Activated CD4-positive, CD25-positive, alpha-beta regulatory T cell treated with anti-CD3 and anti-CD28 coated beads, Interleukin-2, amount 50 U/mL, for 24 hours (primary cell): ENCODE data around the gene DEFB108B.
"Not testable (repeated sequence)": the region's sequence is repeated elsewhere in the genome, so short reads cannot be mapped to it uniquely, and the experiment has no call there.

Experiments used
- ATAC-seq, 2 donors: fragments of 150-1000 bp; cut with Tn5 transposase; one replicate each; pipeline ENCODE4 v1.10.0; 2021; ENCODE audit warnings: mild to moderate bottlenecking in 1 of 2, moderate library complexity in 1 of 2

Gene DEFB108B

GRCh38 chr11:71832811-71833210, at the start of gene DEFB108B:
DEFB108B (plus strand) TSS chr11:71833200; CDS start chr11:71833200, 0 bp downstream.
- not testable (repeated sequence) for ATAC-seq

- ATAC-seq, result peak in 1 of 2 donors; percentile 25
These were observed 46.7 kb upstream of the DEFB108B start for GRCh38 chr11:71786114-71786847.

DNA sequence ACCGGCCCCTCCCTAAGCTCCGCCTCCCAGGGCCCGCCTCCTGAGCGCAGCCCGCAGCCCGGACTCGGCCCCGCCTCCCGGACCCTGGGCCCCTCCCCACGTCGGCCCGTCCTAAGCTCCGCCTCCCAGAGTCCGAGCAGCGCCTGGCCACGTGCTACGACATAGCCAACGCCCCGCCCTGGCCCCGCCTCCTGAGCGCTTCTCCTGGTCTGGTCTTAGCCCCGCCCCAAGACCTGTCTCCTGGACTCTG, 46.2 kb upstream of the DEFB108B start:
- peak; percentile 84 to 92 for ATAC-seq

- ATAC-seq, result peak; percentile 95 to 97
These were observed 45.7 kb upstream of the DEFB108B start for GRCh38 chr11:71787098-71787823.

DNA sequence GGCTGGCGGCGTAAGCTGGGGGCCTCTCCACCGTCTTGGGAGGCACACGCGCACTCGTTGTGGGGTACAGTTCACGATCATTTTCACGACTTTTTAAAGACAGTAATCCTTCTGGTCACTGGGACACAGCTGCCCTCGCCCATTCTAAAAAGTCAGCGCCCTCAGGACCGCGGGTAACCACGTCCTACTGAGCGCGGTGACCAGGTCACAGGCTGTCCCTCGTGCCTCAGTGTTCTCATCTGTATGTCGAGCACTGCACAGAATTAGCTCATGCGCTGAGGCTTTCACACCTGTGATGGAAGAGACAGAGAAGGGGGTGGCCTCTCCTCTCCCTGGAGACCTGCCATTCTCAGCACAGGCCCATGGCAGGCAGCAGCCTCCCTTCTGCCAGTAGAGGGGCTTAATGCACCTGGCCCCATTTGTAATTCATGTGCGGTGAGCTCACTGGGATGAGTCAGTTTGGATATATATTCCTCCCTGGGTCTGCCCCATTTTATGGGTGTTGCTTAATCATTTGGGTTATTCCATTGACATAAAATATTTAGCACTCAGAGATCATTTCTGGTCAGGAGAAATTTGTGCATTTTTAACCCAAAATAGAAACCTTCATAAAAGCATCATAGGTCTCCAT, 45.1 kb upstream of the DEFB108B start:
- ATAC-seq, result not testable (repeated sequence)

DNA sequence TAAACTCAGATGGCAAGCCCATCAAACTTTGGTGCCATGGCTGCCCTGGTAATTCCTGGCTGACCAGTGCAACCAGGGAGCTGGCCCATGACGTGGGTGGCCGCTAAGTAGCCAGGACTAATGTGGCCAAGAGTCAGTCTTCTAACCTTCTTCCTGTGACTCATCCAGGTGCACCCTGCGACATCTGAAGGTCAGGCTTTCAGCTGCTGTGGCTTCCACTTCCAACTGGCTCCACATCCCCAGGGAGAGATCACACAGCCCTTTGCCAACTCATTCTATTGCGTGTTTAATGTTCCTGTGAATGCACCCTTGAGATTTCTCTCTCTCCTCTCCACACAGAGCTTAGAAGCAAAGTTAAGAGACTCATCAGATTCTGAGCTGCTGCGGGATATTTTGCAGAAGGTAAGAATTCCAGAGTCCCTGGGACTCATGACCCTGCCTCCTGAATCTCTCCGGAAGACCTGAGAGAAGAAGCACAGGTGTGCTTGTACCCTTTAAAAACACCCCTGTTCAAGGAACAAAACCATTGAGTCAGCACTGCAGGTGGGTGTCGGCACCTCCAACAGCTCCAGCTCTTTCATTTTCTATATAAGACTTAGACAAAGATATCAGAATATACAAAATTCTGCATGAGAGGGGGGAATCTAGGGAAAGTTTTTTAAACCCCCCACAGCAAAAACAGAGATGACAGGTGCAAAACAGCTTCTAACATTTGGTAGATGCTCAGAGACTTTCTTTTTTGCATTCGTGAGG, 43.4 kb upstream of the DEFB108B start:
- ATAC-seq, result not testable (repeated sequence)

DNA sequence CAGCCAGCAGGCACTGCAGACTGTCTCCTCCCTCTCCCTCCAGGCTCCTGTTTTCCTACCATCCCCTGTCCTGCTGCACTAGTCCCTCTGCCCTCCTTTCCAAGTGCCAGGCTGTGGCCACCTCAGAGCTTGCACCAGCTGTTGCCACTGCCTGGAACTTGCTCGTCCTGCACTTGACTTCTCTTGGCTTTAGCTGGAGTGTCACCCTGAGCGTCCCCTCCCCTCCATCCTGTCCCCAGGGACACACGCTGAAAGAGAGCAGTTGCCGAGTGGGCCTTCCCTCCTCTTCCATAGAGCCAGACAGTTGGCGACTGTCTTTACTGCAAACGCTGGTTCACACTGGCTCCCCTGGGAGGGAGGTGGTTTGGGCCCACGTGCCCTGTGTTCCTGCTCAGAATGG, 41.9 kb upstream of the DEFB108B start:
- ATAC-seq, result not testable (repeated sequence)

DNA sequence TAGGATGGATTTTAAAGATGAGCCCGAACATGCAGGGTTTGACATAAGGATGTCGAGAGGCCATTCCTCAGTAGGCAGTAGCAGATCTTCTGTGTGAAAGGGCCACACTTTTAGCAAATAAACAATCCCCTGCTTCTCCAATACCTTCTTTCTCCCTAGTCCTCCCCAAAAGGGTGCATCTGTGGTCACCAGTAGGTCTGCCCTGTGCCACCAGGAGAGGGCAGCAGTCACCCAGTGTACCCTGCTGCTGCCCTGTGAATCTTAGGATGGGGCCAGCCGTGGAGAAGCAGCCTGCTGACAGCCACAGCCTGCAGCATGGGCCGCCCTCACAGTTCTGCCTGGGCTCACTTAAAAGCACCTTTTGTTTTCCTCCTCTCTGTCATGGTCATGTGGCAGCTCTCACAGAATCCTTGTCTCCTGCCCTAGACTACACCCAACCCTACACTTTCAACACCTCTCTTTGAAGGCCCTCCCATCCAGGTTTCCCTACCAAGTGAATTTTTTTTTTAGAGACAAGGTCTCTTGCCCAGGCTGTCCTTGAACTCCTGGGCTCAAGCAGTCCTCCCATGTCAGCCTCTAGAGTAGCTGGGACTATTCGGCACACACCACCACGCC, 40.3 kb upstream of the DEFB108B start:
- not testable (repeated sequence) for ATAC-seq

- ATAC-seq, result not testable (repeated sequence)
These were observed 38.5 kb upstream of the DEFB108B start for GRCh38 chr11:71794386-71795040.

DNA sequence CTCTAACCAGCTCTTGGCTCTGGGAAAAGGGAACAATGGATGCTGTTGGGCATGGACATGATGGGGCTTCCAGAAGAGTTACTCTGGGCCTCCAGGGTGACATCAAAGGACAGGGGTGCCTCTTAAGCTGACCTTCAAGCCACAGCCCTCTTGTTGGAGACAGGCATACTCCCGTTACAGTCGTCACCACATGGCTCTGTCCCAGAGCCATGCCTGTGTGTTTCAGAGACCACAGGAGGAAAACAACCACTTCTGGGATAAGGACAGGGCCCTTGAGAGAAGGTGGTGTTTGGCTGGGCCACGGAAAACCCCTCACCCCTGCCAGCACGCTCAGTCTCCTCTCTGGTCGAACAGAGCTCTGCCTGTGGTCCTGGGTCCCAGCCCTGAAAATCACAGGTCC, 37.8 kb upstream of the DEFB108B start:
- not testable (repeated sequence) for ATAC-seq

DNA sequence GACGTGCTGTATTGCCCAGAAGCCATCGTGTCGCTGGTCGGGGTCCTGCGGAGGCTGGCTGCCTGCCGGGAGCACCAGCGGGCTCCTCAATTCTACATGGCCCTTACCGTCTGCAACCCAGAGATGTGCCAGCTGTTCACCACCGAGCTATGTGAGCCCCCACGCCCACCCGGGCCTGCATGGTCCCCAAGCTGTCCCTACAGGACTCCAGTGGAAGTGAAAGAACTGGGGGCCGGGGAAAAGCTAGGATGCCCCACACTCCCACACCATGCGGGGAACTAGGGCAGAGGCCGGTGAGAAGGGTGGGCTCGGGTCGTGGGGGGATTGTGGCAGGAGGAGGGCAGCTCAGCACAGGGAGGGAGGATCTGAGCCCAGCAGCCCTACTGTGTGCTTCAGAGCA, 37.0 kb upstream of the DEFB108B start:
- ATAC-seq, result not testable (repeated sequence)

DNA sequence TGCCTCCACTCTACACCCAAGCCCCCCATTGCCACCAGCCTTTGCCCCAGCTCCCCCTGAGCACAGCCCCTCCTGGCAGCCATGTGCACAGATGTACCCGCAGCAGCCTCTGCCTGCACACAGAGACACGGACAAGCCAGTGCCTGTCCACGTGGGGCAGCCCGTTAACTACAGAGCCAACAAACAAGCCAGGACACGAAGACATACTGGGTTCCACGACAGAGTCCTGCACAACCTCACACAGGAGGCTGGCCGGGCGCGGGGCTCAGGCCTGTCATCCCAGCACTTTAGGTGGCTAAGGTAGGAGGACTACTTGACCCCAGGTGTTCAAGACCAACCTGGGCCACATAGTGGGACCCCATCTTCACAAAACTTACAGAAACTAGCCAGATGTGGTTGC, 36.2 kb upstream of the DEFB108B start:
- ATAC-seq, result not testable (repeated sequence)

- ATAC-seq, result not testable (repeated sequence)
These were observed 33.4 kb upstream of the DEFB108B start for GRCh38 chr11:71799556-71800128.

DNA sequence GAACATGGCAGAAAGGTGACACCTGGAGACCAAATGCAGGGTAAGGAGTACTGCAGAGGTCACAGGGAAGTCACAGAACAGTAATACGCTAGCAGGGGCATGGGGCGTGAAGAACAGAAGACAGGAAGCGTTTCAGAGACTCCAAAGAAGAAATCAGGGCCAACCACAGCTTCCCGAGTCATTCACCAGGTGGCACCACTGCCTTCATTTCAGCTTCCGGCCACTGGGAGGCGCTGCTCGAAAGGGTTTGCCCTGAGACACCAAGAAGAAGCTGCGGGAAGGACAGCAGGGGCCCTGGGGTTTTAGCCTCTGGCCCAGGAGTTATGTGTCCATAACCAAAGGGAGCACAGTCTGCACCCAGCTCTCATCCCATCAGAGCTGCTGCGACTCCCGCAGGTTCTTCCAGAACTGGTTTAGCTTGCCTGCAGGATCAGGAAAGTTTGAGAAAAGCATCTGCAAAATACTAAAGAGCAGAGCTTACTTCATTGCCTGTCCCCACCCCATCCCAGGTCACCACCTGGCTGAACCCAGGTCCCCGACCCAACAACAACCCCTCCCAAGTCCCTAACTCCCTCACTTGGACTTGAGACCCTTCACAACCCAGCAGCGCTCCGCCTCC, 32.6 kb upstream of the DEFB108B start:
- ATAC-seq, result not testable (repeated sequence)

- ATAC-seq, result not testable (repeated sequence)
These were observed 32.0 kb upstream of the DEFB108B start for GRCh38 chr11:71801026-71801425.

- not testable (repeated sequence) for ATAC-seq
These were observed 30.1 kb upstream of the DEFB108B start for GRCh38 chr11:71802874-71803273.

- ATAC-seq, result not testable (repeated sequence)
These were observed 28.6 kb upstream of the DEFB108B start for GRCh38 chr11:71804158-71804947.

DNA sequence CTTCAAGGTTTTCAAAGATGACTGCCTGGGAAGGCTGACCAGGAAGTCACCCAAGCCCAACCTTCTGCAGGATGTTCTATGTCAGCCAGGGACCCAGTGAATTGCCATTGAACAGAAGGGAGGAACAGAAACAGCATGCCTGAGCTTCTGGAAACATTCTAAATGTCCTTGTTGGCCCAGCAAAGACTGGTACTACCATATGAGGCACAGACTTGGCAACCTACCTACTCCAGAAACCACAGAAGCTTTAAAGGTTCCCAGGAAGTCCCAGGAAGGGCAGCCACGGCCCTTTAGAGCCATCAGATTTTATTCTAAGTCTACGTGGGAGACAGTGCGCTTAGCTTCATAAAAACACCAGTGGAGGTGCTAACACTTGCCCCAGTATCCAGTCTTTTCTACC, 20.5 kb upstream of the DEFB108B start:
- not testable (repeated sequence) for ATAC-seq

- ATAC-seq, result peak; percentile 79 to 81
These were observed 19.3 kb upstream of the DEFB108B start for GRCh38 chr11:71813481-71814355.
